NT2/D1 (cell line): Measurements from ENCODE around the gene BICRAL.
"Not testable (repeated sequence)": the region's sequence is repeated elsewhere in the genome, so short reads cannot be mapped to it uniquely, and the experiment has no call there.

ENCODE experiments used
- DNase-seq: peaks from one replicate; pipeline ENCODE4 v3.0.0-alpha.2; 2011; ENCODE audit warnings: low read depth, low spot score
- H3K27me3 ChIP-seq: 2 replicates; pipeline ENCODE4 v1.6.0; 2011; ENCODE audit warnings: mild to moderate bottlenecking; ENCODE audit not compliant: insufficient read length, insufficient read depth
- H3K36me3 ChIP-seq: 2 replicates; pipeline ENCODE4 v1.6.1; 2011; ENCODE audit warnings: mild to moderate bottlenecking, low read length, mixed read lengths; ENCODE audit not compliant: insufficient read depth, insufficient read length
- H3K4me1 ChIP-seq: 2 replicates; pipeline ENCODE4 v1.5.1; 2011; ENCODE audit not compliant: insufficient read depth, insufficient read length
- H3K4me3 ChIP-seq: 2 replicates; pipeline ENCODE4 v1.5.1; 2011; ENCODE audit warnings: low read depth; ENCODE audit not compliant: insufficient read length
- H3K9ac ChIP-seq: 2 replicates; pipeline ENCODE4 v1.6.0; 2011; ENCODE audit warnings: low read depth; ENCODE audit not compliant: insufficient read length
- H3K9me3 ChIP-seq: 2 replicates; pipeline ENCODE4 v1.5.1; 2011; ENCODE audit warnings: mild to moderate bottlenecking, low read length; ENCODE audit not compliant: insufficient read depth
- SUZ12 ChIP-seq: IDR thresholded peaks from 2 replicates; pipeline ENCODE4 v1.6.1; 2011; ENCODE audit not compliant: insufficient read length, insufficient read depth; ENCODE audit errors: extremely low read depth
- YY1 ChIP-seq: IDR thresholded peaks from 2 replicates; pipeline ENCODE4 v1.6.1; 2011; ENCODE audit not compliant: insufficient read length, insufficient read depth
- ZNF274 ChIP-seq: IDR thresholded peaks from 2 replicates; pipeline ENCODE4 v1.6.1; 2011; ENCODE audit warnings: mild to moderate bottlenecking, low read depth, low read length

Gene BICRAL

GRCh38 chr6:42788671-42789070 lies 6.8 kb downstream of the BICRAL start:
- Histone ChIP-seq H3K9me3 (no peaks in the 10 kb centered on the region), H3K27me3 (no peaks in the 10 kb centered on the region), H3K9ac (no peak overlapping the region), H3K4me1 (peaks cover 3% of the 10 kb centered on the region), H3K36me3 (peaks cover 4% of the 10 kb centered on the region), H3K4me3 (no peak overlapping the region)
- no peak for DNase-seq
- TF ChIP-seq YY1 (no peak), SUZ12 (no peak), ZNF274 (no peak)

GRCh38 chr6:42790549-42791181 lies 8.8 kb downstream of the BICRAL start:
- H3K9me3 ChIP-seq = no peaks in the 10 kb centered on the region
- H3K4me1 ChIP-seq = peaks cover 3% of the 10 kb centered on the region
- H3K36me3 ChIP-seq = peaks cover 4% of the 10 kb centered on the region
- no peak overlapping the region for H3K9ac ChIP-seq
- peak; percentile 8 for DNase-seq
- TF ChIP-seq ZNF274 = no peak
- TF ChIP-seq YY1 = no peak
- no peak for TF ChIP-seq SUZ12
- H3K4me3 ChIP-seq = no peak overlapping the region
- H3K27me3 ChIP-seq = no peaks in the 10 kb centered on the region

GRCh38 chr6:42791706-42792320 lies 10.0 kb downstream of the BICRAL start:
- Histone ChIP-seq H3K4me3 (no peak overlapping the region), H3K27me3 (no peaks in the 10 kb centered on the region), H3K4me1 (peaks cover 3% of the 10 kb centered on the region), H3K9ac (no peak overlapping the region), H3K9me3 (no peaks in the 10 kb centered on the region), H3K36me3 (peaks cover 4% of the 10 kb centered on the region)
- DNase-seq = no peak
- TF ChIP-seq ZNF274 = no peak
- no peak for TF ChIP-seq YY1
- no peak for TF ChIP-seq SUZ12

GRCh38 chr6:42795651-42796050 lies 13.8 kb downstream of the BICRAL start:
- H3K4me3 ChIP-seq = no peak overlapping the region
- no peak overlapping the region for H3K9ac ChIP-seq
- H3K27me3 ChIP-seq = no peaks in the 10 kb centered on the region
- no peak for DNase-seq
- H3K9me3 ChIP-seq = no peaks in the 10 kb centered on the region
- TF ChIP-seq ZNF274 (no peak), SUZ12 (no peak), YY1 (no peak)
- H3K4me1 ChIP-seq = no peaks in the 10 kb centered on the region
- H3K36me3 ChIP-seq = no peaks in the 10 kb centered on the region

GRCh38 chr6:42796171-42796570 lies 14.3 kb downstream of the BICRAL start:
- TF ChIP-seq YY1 (no peak), ZNF274 (no peak), SUZ12 (no peak)
- DNase-seq = no peak
- no peak overlapping the region for H3K9ac ChIP-seq
- H3K4me1 ChIP-seq = no peaks in the 10 kb centered on the region
- no peaks in the 10 kb centered on the region for H3K27me3 ChIP-seq
- H3K4me3 ChIP-seq = no peak overlapping the region
- no peaks in the 10 kb centered on the region for H3K9me3 ChIP-seq
- H3K36me3 ChIP-seq = no peaks in the 10 kb centered on the region

- not testable (repeated sequence) for H3K4me3 ChIP-seq, H3K9ac ChIP-seq
These were observed 15.8 kb downstream of the BICRAL start for GRCh38 chr6:42797696-42798095.

GRCh38 chr6:42805297-42805861 lies 23.5 kb downstream of the BICRAL start:
- no peak for DNase-seq
- H3K9me3 ChIP-seq = no peaks in the 10 kb centered on the region
- H3K4me3 ChIP-seq = no peak overlapping the region
- TF ChIP-seq ZNF274 (no peak), YY1 (no peak), SUZ12 (no peak)
- no peaks in the 10 kb centered on the region for H3K4me1 ChIP-seq
- no peak overlapping the region for H3K9ac ChIP-seq
- H3K27me3 ChIP-seq = no peaks in the 10 kb centered on the region
- no peaks in the 10 kb centered on the region for H3K36me3 ChIP-seq

More at GRCh38 chr6:42797696-42798095, 15.8 kb downstream of the BICRAL start:
- DNase-seq, H3K9me3 ChIP-seq, H3K36me3 ChIP-seq, H3K4me1 ChIP-seq, H3K27me3 ChIP-seq: not testable (repeated sequence)

GRCh38 chr6:42806359-42806758 lies 24.5 kb downstream of the BICRAL start:
- not testable (repeated sequence) for H3K36me3 ChIP-seq, DNase-seq, H3K4me1 ChIP-seq, H3K9ac ChIP-seq, H3K4me3 ChIP-seq, H3K27me3 ChIP-seq, H3K9me3 ChIP-seq
